H4 (cell line): ENCODE results near the gene TCN1. TPM values are rescaled to one million over a fixed set of nuclear protein-coding genes. Genes with fewer than 3 reads are reported as not detected.

Experiments
- DNase-seq: peaks from one replicate; pipeline ENCODE4 v3.0.0-alpha.2; 2015; ENCODE audit warnings: low spot score
- total RNA-seq: library from RNA; depleted of rRNA; stranded (reverse); fragments of >200 nt; shearing (Covaris generic); gene quantifications from 2 replicates; pipeline ENCODE4 v1.2.3, GENCODE V29; 2014; rRNA removed

The TCN1 gene
- total RNA-seq, 1 experiment from 2014 or later = not detected

DNA sequence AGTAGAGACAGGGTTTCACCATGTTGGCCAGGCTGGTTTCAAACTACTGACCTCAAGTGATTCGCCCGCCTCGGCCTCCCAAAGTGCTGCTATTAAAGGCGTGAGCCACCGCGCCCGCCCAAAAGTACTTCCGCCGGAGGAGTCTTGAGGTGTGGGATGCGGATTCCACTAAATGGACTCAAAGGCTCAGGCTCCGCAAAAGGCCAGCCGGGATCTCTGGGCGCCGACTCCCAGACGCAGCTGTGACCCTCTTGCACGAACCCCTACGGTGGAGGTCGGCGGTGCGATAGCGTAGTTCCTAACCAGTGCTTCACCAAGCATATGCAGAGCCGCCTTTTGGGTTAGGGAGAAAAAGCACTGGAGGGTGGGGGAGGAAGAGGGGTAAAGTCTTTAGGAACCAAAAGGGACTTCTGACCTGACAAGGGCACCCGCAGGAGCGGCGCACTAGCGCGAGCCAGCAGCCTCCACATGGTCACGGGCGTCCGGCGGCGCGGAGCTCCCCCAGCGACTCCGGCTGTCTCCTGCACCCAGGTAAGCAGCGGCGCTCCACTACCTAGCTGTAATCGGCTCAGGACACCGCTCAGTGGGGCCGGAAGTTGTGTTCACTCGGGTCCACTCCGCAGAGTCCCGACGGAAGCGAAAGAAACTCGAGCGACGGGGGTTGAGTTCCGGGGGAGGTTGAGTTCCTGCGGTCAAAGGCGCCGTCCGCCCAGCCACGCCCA is 55.9 kb downstream of the TCN1 start, which contains the start of gene MRPL16:
MRPL16 (minus strand) TSS at position 590 of the 722 bp plus-strand sequence; CDS start at position 470, 120 bp downstream.
- DNase-seq = peak; percentile 74

DNA sequence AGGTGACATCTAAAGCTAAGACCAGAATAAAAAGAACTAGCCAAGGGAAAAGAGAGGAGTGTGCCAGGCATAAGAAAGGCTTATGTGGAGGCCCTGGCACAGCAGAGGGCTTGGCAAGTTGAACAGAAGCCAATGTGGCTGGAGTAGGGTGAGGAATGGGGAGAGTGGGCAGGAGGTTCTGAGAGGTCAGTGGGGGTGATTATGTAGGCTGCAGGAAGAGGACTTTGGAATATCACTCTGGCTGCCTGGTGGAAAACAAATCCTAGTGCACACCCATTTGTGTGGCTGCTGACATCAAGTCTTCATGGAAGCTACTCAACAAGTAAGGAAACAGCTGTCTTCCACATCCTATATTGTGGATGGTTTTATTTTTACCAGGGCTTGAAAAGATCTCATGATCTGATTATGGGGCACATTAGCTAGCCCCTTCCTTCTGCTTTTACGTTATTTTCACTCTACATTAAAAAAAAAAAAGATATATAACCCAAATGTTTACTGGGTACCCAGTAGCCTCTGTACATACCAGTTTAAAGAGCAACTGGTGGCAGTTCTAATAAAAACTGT is 59.2 kb downstream of the TCN1 start:
- no peak for DNase-seq

DNA sequence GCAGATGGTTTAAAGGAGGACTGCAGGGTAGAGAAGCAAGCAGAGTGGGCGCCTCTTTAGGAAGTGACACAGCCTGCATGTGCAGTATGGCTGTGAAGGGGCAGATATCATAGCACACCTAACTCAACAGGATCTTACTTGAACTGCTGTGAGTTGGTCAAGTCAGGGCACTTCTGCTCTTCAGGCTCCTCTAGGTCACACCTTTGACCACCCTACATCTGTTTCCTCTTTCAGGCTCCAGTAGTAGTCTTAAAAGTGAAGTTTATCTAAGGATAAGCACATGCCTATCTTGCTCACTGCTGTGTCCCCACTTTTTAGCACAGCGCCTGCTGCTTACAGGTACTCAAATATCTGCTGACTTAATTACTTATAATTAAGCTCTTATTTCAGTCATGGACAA is 62.2 kb downstream of the TCN1 start:
- no peak for DNase-seq

Other genes with a start within 250 kb of the TCN1 start
- gene PATL1, start 197.4 kb downstream of the TCN1 start, total RNA-seq = 12.8 and 19.0 TPM in 2 replicates
- not detected in 2 replicates for gene OR10V1, start 152.6 kb downstream of the TCN1 start, total RNA-seq
- 25.4 and 40.5 TPM in 2 replicates for gene STX3, start 111.1 kb downstream of the TCN1 start, total RNA-seq
- 62.1 and 64.8 TPM in 2 replicates for gene MRPL16, start 55.7 kb downstream of the TCN1 start, total RNA-seq
- gene CBLIF, start 21.0 kb downstream of the TCN1 start, total RNA-seq = not detected in 2 replicates
- not detected in 2 replicates for gene OOSP3, start 12.3 kb upstream of the TCN1 start, total RNA-seq
- not detected in 2 replicates for gene OOSP1, start 71.9 kb upstream of the TCN1 start, total RNA-seq
- gene OOSP4A, start 97.5 kb upstream of the TCN1 start, total RNA-seq = not detected in 2 replicates
- not detected in 2 replicates for gene OOSP4B, start 150.7 kb upstream of the TCN1 start, total RNA-seq
- gene OOSP2, start 173.9 kb upstream of the TCN1 start, total RNA-seq = not detected in 2 replicates
- gene MS4A3, start 190.2 kb upstream of the TCN1 start, total RNA-seq = not detected in 2 replicates
- not detected in 2 replicates for gene MS4A2, start 222.2 kb upstream of the TCN1 start, total RNA-seq